ENCODE results near the gene G6PD. TPM values are rescaled to one million over a fixed set of nuclear protein-coding genes. Genes with fewer than 3 reads are reported as not detected.
"Not testable (repeated sequence)": the region's sequence is repeated elsewhere in the genome, so short reads cannot be mapped to it uniquely, and the experiment has no call there.

G6PD gene
- total RNA-seq (2014; rRNA removed; shearing (Covaris generic)) = 269 and 280 TPM in 2 replicates

- peak; percentile 84 for DNase-seq (ENCODE audit: low spot score)
Measured at GRCh38 chrX:154546354-154547244, at the start of gene G6PD. TSS of gene G6PD (minus strand) at chrX:154546846. CDS start at chrX:154546155, 691 bp downstream.

- DNase-seq (ENCODE audit: low spot score) = no peak
Measured at GRCh38 chrX:154595559-154596249, 49.1 kb upstream of the G6PD start.

- peak; percentile 0 for DNase-seq (ENCODE audit: low spot score)
Measured at GRCh38 chrX:154594491-154594890, 47.8 kb upstream of the G6PD start.

GRCh38 chrX:154593201-154593600 lies 46.6 kb upstream of the G6PD start:
- peak; percentile 0 for DNase-seq (ENCODE audit: low spot score)

GRCh38 chrX:154592505-154592904 lies 45.9 kb upstream of the G6PD start:
- DNase-seq (ENCODE audit: low spot score) = no peak

GRCh38 chrX:154590415-154590814 lies 43.8 kb upstream of the G6PD start:
- not testable (repeated sequence) for DNase-seq (ENCODE audit: low spot score)

- not testable (repeated sequence) for DNase-seq (ENCODE audit: low spot score)
Measured at GRCh38 chrX:154584585-154585183, 38.0 kb upstream of the G6PD start, which contains the start of gene CTAG1A. TSS of gene CTAG1A (plus strand) at chrX:154585133. CDS start at chrX:154585207, 74 bp downstream.

GRCh38 chrX:154582994-154583393 lies 36.3 kb upstream of the G6PD start:
- DNase-seq (ENCODE audit: low spot score) = not testable (repeated sequence)

- not testable (repeated sequence) for DNase-seq (ENCODE audit: low spot score)
Measured at GRCh38 chrX:154575076-154575475, 28.4 kb upstream of the G6PD start.

GRCh38 chrX:154573061-154573460 lies 26.4 kb upstream of the G6PD start:
- DNase-seq (ENCODE audit: low spot score) = not testable (repeated sequence)

- DNase-seq (ENCODE audit: low spot score) = not testable (repeated sequence)
Measured at GRCh38 chrX:154570361-154570760, 23.7 kb upstream of the G6PD start.

- DNase-seq (ENCODE audit: low spot score) = not testable (repeated sequence)
Measured at GRCh38 chrX:154562295-154562694, 15.6 kb upstream of the G6PD start.

GRCh38 chrX:154560326-154560725 lies 13.7 kb upstream of the G6PD start:
- not testable (repeated sequence) for DNase-seq (ENCODE audit: low spot score)

GRCh38 chrX:154558896-154559295 lies 12.2 kb upstream of the G6PD start:
- not testable (repeated sequence) for DNase-seq (ENCODE audit: low spot score)

- DNase-seq (ENCODE audit: low spot score) = not testable (repeated sequence)
Measured at GRCh38 chrX:154558060-154558690, 11.5 kb upstream of the G6PD start.

- not testable (repeated sequence) for DNase-seq (ENCODE audit: low spot score)
Measured at GRCh38 chrX:154552112-154552806, 5.6 kb upstream of the G6PD start.

GRCh38 chrX:154549766-154550165 lies 3.1 kb upstream of the G6PD start:
- DNase-seq (ENCODE audit: low spot score) = no peak

- no peak for DNase-seq (ENCODE audit: low spot score)
Measured at GRCh38 chrX:154548028-154548316, 1.3 kb upstream of the G6PD start.

GRCh38 chrX:154547245-154548027 lies 790 bp upstream of the G6PD start, which contains the start of gene IKBKG:
TSS of gene IKBKG (plus strand) at chrX:154547620. CDS start at chrX:154552003, 4,383 bp downstream.
- peak; percentile 95 for DNase-seq (ENCODE audit: low spot score)

- no peak for DNase-seq (ENCODE audit: low spot score)
Measured at GRCh38 chrX:154545673-154546274, 872 bp downstream of the G6PD start.

Measured in HT-29 (cell line).